ENCODE results near the gene SHANK1. TPM values are rescaled to one million over a fixed set of nuclear protein-coding genes. Genes with fewer than 3 reads are reported as not detected.

SHANK1 gene
- total and polyA plus RNA-seq, 2 of the 13 experiments (the other 11 are each of a cell fraction or from before 2014, with no cell fraction given), result not detected

- TF ChIP-seq ZGPAT (CRISPR knock-in tag; IDR thresholded peaks at IDR 0.05) (no peak), HMGXB4 (CRISPR knock-in tag; IDR thresholded peaks at IDR 0.05; ENCODE audit: borderline replicate concordance in 1 of 2, low read depth in 1 of 2) (peak in 1 of 2 experiments; percentile 69; a peak in 1 of 4 replicates), NFIC (IDR thresholded peaks at IDR 0.05; ENCODE audit: low read length) (no peak), HNRNPK (IDR thresholded peaks at IDR 0.05; ENCODE audit: low read depth, low read length, poor library complexity, severe bottlenecking) (peak; percentile 26), ZNF552 (CRISPR knock-in tag; IDR thresholded peaks at IDR 0.05; ENCODE audit: borderline replicate concordance) (peak; percentile 55; the same call in 1 of the 2 replicates), TRAFD1 (CRISPR knock-in tag; IDR thresholded peaks at IDR 0.05; ENCODE audit: borderline replicate concordance) (no peak), TFE3 (CRISPR knock-in tag; IDR thresholded peaks at IDR 0.05) (no peak), ATAD3A (CRISPR knock-in tag; IDR thresholded peaks at IDR 0.05) (no peak), EEA1 (CRISPR knock-in tag; IDR thresholded peaks at IDR 0.05; ENCODE audit: borderline replicate concordance) (no peak), THYN1 (CRISPR knock-in tag; IDR thresholded peaks at IDR 0.05; ENCODE audit: borderline replicate concordance, low read depth) (no peak), ZNF788 (CRISPR knock-in tag; IDR thresholded peaks at IDR 0.05; ENCODE audit: borderline replicate concordance) (peak; percentile 17; the same call in 1 of the 2 replicates), ZNF550 (CRISPR knock-in tag; IDR thresholded peaks at IDR 0.05; ENCODE audit: borderline replicate concordance) (no peak), GTF3A (CRISPR knock-in tag; conservative IDR thresholded peaks at IDR 0.05) (no peak), NR2F2 (IDR thresholded peaks at IDR 0.05; ENCODE audit: borderline replicate concordance, low read depth) (no peak), GTF2F1 (IDR thresholded peaks at IDR 0.05; ENCODE audit: low read length) (no peak)
- TF ChIP-seq, protein P1, sequence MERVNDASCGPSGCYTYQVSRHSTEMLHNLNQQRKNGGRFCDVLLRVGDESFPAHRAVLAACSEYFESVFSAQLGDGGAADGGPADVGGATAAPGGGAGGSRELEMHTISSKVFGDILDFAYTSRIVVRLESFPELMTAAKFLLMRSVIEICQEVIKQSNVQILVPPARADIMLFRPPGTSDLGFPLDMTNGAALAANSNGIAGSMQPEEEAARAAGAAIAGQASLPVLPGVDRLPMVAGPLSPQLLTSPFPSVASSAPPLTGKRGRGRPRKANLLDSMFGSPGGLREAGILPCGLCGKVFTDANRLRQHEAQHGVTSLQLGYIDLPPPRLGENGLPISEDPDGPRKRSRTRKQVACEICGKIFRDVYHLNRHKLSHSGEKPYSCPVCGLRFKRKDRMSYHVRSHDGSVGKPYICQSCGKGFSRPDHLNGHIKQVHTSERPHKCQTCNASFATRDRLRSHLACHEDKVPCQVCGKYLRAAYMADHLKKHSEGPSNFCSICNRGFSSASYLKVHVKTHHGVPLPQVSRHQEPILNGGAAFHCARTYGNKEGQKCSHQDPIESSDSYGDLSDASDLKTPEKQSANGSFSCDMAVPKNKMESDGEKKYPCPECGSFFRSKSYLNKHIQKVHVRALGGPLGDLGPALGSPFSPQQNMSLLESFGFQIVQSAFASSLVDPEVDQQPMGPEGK (CRISPR knock-in tag; IDR thresholded peaks at IDR 0.05), result 0 out of 2 replicates have a peak, but pooled peaks have one; percentile 16
- TF ChIP-seq, protein P2, sequence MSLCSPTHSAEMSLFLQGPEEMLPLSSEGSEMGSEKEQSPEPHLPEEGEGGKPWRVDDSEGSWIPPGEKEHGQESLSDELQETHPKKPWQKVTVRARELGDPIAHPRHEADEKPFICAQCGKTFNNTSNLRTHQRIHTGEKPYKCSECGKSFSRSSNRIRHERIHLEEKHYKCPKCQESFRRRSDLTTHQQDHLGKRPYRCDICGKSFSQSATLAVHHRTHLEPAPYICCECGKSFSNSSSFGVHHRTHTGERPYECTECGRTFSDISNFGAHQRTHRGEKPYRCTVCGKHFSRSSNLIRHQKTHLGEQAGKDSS (CRISPR knock-in tag; IDR thresholded peaks at IDR 0.05; ENCODE audit: borderline replicate concordance, low read depth), result 0 out of 2 replicates have a peak, but pooled peaks have one; percentile 22
Measured at GRCh38 chr19:50724522-50725217, 5.1 kb upstream of the SHANK1 start (continued).

All from HepG2 (cell line).